ENCODE results near the gene SHISA4. TPM values are rescaled to one million over a fixed set of nuclear protein-coding genes. Genes with fewer than 3 reads are reported as not detected.

The SHISA4 gene
- total and polyA plus RNA-seq, 2 of the 8 experiments (the other 6 are each of a cell fraction or from before 2014, with no cell fraction given) = 7.8 to 28.9 TPM

DNA sequence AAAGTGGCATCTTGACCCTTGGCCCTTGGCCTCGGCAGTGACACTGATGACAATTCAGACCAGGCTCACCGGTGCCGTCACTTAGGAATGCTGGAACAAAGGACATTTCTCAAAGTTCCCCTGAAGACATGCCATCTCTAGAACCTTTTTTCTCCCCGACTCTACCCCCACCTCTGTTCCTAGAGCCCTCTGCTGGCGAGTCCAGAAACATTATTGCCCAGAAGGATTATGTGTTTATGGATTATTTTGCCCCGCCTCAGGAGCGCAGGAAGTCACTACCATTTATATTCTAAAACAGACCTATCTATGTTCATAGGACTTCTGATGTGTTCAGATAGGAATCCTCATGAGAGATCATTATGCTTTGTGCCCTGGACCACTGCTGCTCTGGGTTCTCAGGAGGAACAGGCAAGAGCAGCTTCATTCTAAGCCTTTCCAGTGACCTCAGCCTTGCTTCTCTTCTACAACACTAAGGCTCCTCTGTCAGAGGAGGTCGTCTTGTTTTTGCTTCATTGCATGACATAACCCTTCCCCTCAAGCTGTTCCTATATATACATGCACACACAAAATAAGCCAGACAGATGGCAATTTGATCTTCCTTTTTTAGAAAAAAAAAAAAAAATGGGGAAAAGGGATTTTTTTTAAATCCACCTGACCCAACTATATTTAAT, 12.4 kb upstream of the SHISA4 start:
- H3K27me3 ChIP-seq (replicated peaks in 1 of 4; ENCODE audit: control insufficient read depth in 3 of 4, extremely low read depth in 1 of 4, insufficient read depth in 3 of 4, low read length in 3 of 4) = no peaks in the 10 kb centered on the region
- no peak overlapping the region for H3K4me3 ChIP-seq (ENCODE audit: extremely low read depth in 1 of 4, insufficient read depth in 2 of 4, low read depth in 3 of 4, low read length in 4 of 4)
- H3K23me2 ChIP-seq (ENCODE audit: low read depth, low read length) = no peaks in the 10 kb centered on the region
- WGBS, 2 experiments (ENCODE audit: extremely low coverage in 1 of 2, insufficient coverage in 1 of 2, insufficient read length in 1 of 2, insufficient replicate concordance in 2 of 2, low coverage in 1 of 2, low lambda C conversion rate in 2 of 2, missing lambda C conversion rate in 1 of 2) = 93% methylated on average over 8 of the region's 8 CpGs; no CpG with 5 or more reads in 1 of the 2 experiments
- peaks cover 0 to 2% of the 10 kb centered on the region in 2 experiments for H4K20me1 ChIP-seq (replicated peaks in 1 of 2; ENCODE audit: control insufficient read depth in 1 of 2, insufficient read depth in 2 of 2, low read length in 2 of 2)
- no peaks in the 10 kb centered on the region for H3K79me1 ChIP-seq (ENCODE audit: low read depth, low read length)
- no peak overlapping the region for H3K23ac ChIP-seq (ENCODE audit: insufficient read length)
- no peak overlapping the region for H2BK5ac ChIP-seq (ENCODE audit: low read depth, low read length)
- DNase-seq (ENCODE audit: low read depth in 1 of 2, low spot score in 2 of 2) = peak in 1 of 2 experiments; percentile 42
- ChIA-PET POLR2A (ENCODE audit: partially characterized antibody) (no interaction called here), CTCF (ENCODE audit: partially characterized antibody) (interaction anchor here (0.9 to 12.3 kb wide), 4 partner anchors 17 to 363 kb away, joined by 3 to 244 read pairs (median 7); partner anchors contain the start of gene SHISA4)
- no peak overlapping the region for H2AK5ac ChIP-seq (ENCODE audit: low read depth, low read length)
- peaks cover 18 to 48% (median 43%) of the 10 kb centered on the region in 4 experiments for H3K36me3 ChIP-seq (ENCODE audit: control insufficient read depth in 2 of 4, insufficient read depth in 4 of 4, low read length in 3 of 4)
- TF ChIP-seq CTCF (IDR thresholded peaks at IDR 0.05; ENCODE audit: control extremely low read depth in 1 of 3, insufficient read depth in 1 of 3, low read depth in 1 of 3, low read length in 3 of 3) (peak in 2 of 3 experiments; percentile 3 to 9; a peak in 3 of 4 replicates), YY1 (IDR thresholded peaks at IDR 0.05; ENCODE audit: low read depth, low read length) (no peak)
- H2BK15ac ChIP-seq (ENCODE audit: low read length) = no peak overlapping the region
- no peak overlapping the region for H2BK120ac ChIP-seq (replicated peaks; ENCODE audit: low read depth, low read length)
- no peak overlapping the region for H2BK12ac ChIP-seq (ENCODE audit: low read depth, low read length)
- no peak overlapping the region for H3K9ac ChIP-seq (replicated peaks in 1 of 4; ENCODE audit: extremely low read depth in 1 of 4, low read depth in 3 of 4, low read length in 3 of 4)
- no peak for FAIRE-seq
- no peak overlapping the region for H4K8ac ChIP-seq (ENCODE audit: extremely low read depth, insufficient read depth, low read length)
- no peak overlapping the region for H3K56ac ChIP-seq (replicated peaks; ENCODE audit: insufficient read length, low read depth, low read length)
- no peaks in the 10 kb centered on the region for H3K79me2 ChIP-seq (ENCODE audit: control insufficient read depth in 1 of 2, insufficient read depth in 2 of 2, low read length in 2 of 2)
- no peak overlapping the region for H4K5ac ChIP-seq (ENCODE audit: insufficient read length, low read depth, low read length)
- no peak overlapping the region for H3K14ac ChIP-seq (ENCODE audit: insufficient read length)
- H3K27ac ChIP-seq (ENCODE audit: low read depth, low read length) = no peak overlapping the region
- no peak overlapping the region for H3K4me2 ChIP-seq (ENCODE audit: insufficient read depth in 1 of 2, low read depth in 2 of 2, low read length in 2 of 2)
- no peak overlapping the region for H3K18ac ChIP-seq (ENCODE audit: extremely low read depth, low read length)
- H2BK20ac ChIP-seq (ENCODE audit: low read length) = no peak overlapping the region
- no peak overlapping the region for H4K91ac ChIP-seq (replicated peaks; ENCODE audit: insufficient read length, low read length)
- no peaks in the 10 kb centered on the region for H3K9me3 ChIP-seq (ENCODE audit: insufficient read depth in 2 of 2, low read depth in 1 of 2, low read length in 1 of 2)
- peaks cover 0 to 2% (median 0%) of the 10 kb centered on the region in 4 experiments; a peak in 1 of 7 replicates for H3K4me1 ChIP-seq (replicated peaks in 1 of 4; ENCODE audit: control insufficient read depth in 3 of 4, insufficient read depth in 4 of 4, low read length in 3 of 4)
- H3K4ac ChIP-seq (replicated peaks; ENCODE audit: insufficient read length, low read depth, low read length) = no peak overlapping the region
- H2AFZ ChIP-seq (ENCODE audit: low read length) = no peak overlapping the region

Measured in H1 (cell line).